Psoas muscle (tissue), 8 donors: ENCODE measurements around the gene CERS6. TPM values are rescaled to one million over a fixed set of nuclear protein-coding genes. Genes with fewer than 3 reads are reported as not detected.

Experiments used
- ATAC-seq, 4 donors: fragments of 200-7000 bp; cut with Tn5 transposase; one replicate each; pipeline ENCODE4 v1.9.1; 2020; ENCODE audit warnings: moderate library complexity in 3 of 4, mild to moderate bottlenecking in 2 of 4
- DNase-seq, 2 donors: peaks; one replicate each; pipeline ENCODE4 v3.0.0-alpha.2; 2020
- H3K27ac ChIP-seq: fragments of 200-600 bp; one replicate; pipeline ENCODE4 v1.8.0; 2022
- H3K27me3 ChIP-seq, 3 donors: fragments of 200-600 bp in 1 of 3; one replicate each; pipeline versions ENCODE4 v1.6.1 to v1.8.0; 2013 to 2022; ENCODE audit warnings: low read length in 2 of 3, mild to moderate bottlenecking in 2 of 3, moderate library complexity in 1 of 3; ENCODE audit not compliant: insufficient read depth in 3 of 3
- H3K36me3 ChIP-seq, 2 donors: fragments of 200-600 bp in 1 of 2; one replicate each; pipeline versions ENCODE4 v1.6.1 to v1.8.0; 2013 to 2022; ENCODE audit warnings: low read depth in 1 of 2, mild to moderate bottlenecking in 1 of 2, moderate library complexity in 1 of 2; ENCODE audit not compliant: insufficient read depth in 1 of 2
- H3K4me1 ChIP-seq: fragments of 200-600 bp; one replicate; pipeline ENCODE4 v1.8.0; 2022
- H3K4me3 ChIP-seq: fragments of 200-600 bp; one replicate; pipeline ENCODE4 v1.8.0; 2022; ENCODE audit warnings: mild to moderate bottlenecking
- H3K9me3 ChIP-seq: fragments of 200-600 bp; one replicate; pipeline ENCODE4 v1.8.0; 2022
- WGBS, 3 donors: extraction: QIAGEN DNeasy Blood & Tissue Kit; methylation state at CpG; one replicate each; pipeline versions ENCODE4 v1.1.6 to v1.1.7; 2013; 5-methylcytosine and 5-hydroxymethylcytosine counted together
- intact Hi-C, 2 donors: fragments of 100-400 bp; cut with DNase I; formaldehyde crosslinking; loops; one replicate each; pipeline versions ENCODE4 v1.11.0 to v1.14.2; 2022
- polyA plus RNA-seq, 3 donors: library from polyadenylated mRNA; stranded (reverse); fragments of 200-250 nt; gene quantifications; one replicate each; pipeline ENCODE4 v1.2.3, GENCODE V29; 2013
- total RNA-seq, 4 donors: library from RNA; stranded (reverse); fragmentation: NEBNext Ultra II Directional in 2 of 4; extraction: Animal tissue kit (Norgen Biotek cat#: 25700) in 2 of 4; gene quantifications; one replicate each; pipeline versions ENCODE4 v1.2.1 to v1.2.4, GENCODE V29; 2021 to 2023
- TF ChIP-seq, protein P1 (sequence below): fragments of 200-600 bp; IDR thresholded peaks from one replicate; pipeline ENCODE4 v1.8.0; 2022; ENCODE audit warnings: antibody characterized with exemption
- donor health status: healthy with polysubstance abuse.
- donor health status: DM: no; HTN: no; CAD: no; lungs with moderate emphysema.
- donor health status: Bipolar disorder and iron deficiency.
- donor health status: healthy.
- donor health status: DM: yes; HTN: yes; CAD: no.
- donor health status: DM: no; HTN: no; CAD: no.
- donor health status: DM: no; HTN: no; CAD: no.
- donor health status: DM: yes; HTN: yes; CAD: no.

CERS6 gene
- total and polyA plus RNA-seq, 7 donors = 4.8 to 18.1 (median 11.2) TPM

DNA sequence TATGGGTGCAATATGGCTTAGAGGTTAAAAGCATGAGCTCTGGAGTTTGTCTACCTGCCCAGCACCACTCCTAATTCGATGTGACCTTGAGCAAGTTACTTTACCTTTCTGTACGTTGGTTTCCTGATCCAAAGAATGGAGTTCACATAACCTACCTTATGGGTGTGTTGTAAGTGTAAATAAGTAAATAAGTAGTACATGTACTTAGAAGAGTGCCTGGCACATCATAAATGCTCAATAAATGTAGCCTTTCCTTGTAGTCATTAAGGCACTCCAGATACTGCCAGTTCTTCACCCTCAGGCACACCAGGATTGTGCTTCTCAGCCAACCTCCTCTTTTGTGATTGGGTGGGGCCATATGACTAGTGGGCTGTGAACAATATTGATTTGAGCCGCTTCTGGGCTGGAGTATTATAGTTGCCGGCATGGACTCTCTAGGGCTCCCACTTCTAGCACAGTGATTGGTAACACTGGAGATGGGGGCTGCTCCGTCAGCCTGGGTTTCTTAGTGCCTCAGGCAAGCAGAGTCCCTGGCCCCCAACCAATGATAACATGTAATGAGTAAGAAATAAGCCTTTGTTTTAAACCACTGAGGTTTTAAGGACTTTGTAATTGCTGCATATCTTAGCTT, 244.7 kb downstream of the CERS6 start:
- DNase-seq = no peak
- TF ChIP-seq, protein P1, sequence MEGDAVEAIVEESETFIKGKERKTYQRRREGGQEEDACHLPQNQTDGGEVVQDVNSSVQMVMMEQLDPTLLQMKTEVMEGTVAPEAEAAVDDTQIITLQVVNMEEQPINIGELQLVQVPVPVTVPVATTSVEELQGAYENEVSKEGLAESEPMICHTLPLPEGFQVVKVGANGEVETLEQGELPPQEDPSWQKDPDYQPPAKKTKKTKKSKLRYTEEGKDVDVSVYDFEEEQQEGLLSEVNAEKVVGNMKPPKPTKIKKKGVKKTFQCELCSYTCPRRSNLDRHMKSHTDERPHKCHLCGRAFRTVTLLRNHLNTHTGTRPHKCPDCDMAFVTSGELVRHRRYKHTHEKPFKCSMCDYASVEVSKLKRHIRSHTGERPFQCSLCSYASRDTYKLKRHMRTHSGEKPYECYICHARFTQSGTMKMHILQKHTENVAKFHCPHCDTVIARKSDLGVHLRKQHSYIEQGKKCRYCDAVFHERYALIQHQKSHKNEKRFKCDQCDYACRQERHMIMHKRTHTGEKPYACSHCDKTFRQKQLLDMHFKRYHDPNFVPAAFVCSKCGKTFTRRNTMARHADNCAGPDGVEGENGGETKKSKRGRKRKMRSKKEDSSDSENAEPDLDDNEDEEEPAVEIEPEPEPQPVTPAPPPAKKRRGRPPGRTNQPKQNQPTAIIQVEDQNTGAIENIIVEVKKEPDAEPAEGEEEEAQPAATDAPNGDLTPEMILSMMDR = no peak
- Histone ChIP-seq H3K27ac (no peak overlapping the region), H3K36me3 (no peaks in the 10 kb centered on the region), H3K4me3 (no peak overlapping the region), H3K4me1 (no peaks in the 10 kb centered on the region), H3K9me3 (no peaks in the 10 kb centered on the region), H3K27me3 (no peaks in the 10 kb centered on the region)
- WGBS, 3 donors = 81 to 88% (median 81%) methylated on average over 5 of the region's 5 CpGs
- intact Hi-C loops = loop anchor here in 1 of 2 donors (5.0 kb wide), 1 partner anchor 222 kb away; no protein-coding TSS in a partner anchor
- no peak for ATAC-seq

DNA sequence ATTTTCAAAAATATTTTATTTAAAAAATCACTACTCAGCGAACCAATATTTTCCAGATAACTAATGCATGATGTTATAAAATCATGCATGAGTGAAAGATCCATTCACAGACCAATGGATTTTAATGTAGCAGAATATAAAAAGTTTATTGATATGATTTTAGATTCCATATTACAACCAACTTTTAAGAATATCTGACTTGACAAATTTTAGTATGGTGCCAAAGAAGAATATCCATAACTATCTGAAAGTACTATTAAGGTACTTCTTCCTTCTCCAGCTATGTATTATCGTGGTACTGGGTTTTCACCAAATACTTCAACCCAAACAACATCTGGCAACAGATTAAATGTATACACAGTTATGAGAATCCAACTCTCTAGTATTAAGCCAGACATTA, 246.5 kb downstream of the CERS6 start:
- Histone ChIP-seq H3K9me3 (no peaks in the 10 kb centered on the region), H3K4me3 (no peak overlapping the region), H3K4me1 (no peaks in the 10 kb centered on the region), H3K27ac (no peak overlapping the region), H3K36me3 (no peaks in the 10 kb centered on the region), H3K27me3 (no peaks in the 10 kb centered on the region)
- WGBS, 3 donors = 96 to 98% (median 98%) methylated on average over 2 of the region's 2 CpGs
- no peak for ATAC-seq
- intact Hi-C loops = loop anchor here in 1 of 2 donors (5.0 kb wide), 1 partner anchor 220 kb away; no protein-coding TSS in a partner anchor
- TF ChIP-seq, protein P1 = no peak
- no peak for DNase-seq

DNA sequence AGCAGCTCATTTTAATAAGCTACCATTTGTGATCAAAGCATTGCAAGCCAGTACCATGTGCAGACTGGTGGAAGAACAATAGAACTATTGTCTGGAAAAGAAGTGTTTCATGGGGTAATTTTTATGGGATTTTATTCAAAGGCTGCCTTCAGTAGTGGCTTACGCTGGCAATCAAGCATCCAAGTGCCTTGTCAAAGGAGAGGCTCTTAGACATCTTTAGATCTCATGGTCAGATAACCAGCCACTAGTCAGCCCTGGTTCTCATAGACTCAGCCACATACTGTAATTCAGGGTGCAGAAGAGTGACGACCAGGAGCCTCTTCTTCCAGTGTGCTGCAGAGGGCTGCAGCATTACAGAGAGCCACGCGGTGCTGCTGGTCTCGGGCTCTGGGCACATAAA, 247.9 kb downstream of the CERS6 start:
- peak in 1 of 4 donors; percentile 33 for ATAC-seq
- Histone ChIP-seq H3K9me3 (no peaks in the 10 kb centered on the region), H3K4me3 (no peak overlapping the region), H3K36me3 (no peaks in the 10 kb centered on the region), H3K27ac (no peak overlapping the region), H3K4me1 (no peaks in the 10 kb centered on the region), H3K27me3 (no peaks in the 10 kb centered on the region)
- intact Hi-C loops = loop anchor here in 1 of 2 donors (5.0 kb wide), 1 partner anchor 218 kb away; no protein-coding TSS in a partner anchor
- TF ChIP-seq, protein P1 = no peak
- DNase-seq = no peak
- WGBS, 3 donors = 89 to 93% (median 93%) methylated on average over 5 of the region's 5 CpGs

DNA sequence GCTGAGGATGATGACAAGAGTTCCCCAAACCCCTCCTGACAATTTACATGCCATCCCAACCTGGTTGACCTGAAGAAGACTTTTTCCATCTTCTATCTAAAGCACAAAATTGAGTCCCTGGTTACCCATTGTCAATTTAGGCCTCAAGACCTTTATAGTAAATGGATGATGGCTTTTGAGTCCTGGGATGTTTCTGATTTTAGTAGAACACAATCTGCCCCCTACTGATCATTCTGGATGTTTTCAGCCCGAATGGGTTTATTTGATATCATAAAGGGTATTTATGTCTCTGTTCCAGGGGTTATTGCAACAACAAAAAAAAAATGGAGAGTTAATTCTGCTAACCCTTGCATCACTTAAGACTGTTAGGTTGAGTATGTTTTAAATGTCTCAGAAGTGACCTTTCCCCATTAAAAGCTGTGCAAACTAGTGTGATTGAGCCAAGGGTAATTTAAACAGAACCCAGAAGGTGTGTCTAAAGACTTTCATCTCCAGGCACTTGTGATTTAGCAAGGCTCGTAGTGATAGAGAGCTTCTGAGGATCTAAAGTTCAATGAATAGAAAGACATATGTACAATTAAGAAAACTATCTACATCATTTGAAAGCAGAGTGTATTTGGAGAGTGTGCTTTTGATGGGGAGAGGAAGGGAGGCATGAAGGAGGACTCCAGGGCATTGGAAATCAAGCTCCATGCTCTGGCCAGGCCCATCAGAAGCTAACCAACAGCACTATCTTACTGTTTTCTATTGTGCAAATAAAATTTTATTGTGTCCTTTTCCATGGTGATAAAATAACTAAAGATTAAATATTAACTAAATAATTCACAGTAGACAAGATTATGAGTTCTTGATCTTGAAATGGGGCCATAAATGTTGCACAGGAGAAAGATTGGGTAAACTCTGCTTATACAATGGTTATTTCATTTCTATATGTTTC, 249.7 kb downstream of the CERS6 start:
- 71 to 83% (median 71%) methylated on average over 2 of the region's 2 CpGs for WGBS, 3 donors

More for the DNA sequence above, 249.7 kb downstream of the CERS6 start:
- H3K9me3 ChIP-seq = no peaks in the 10 kb centered on the region
- intact Hi-C loops = no loop called here
- no peak for DNase-seq
- no peaks in the 10 kb centered on the region for H3K36me3 ChIP-seq
- H3K27ac ChIP-seq = no peak overlapping the region
- H3K27me3 ChIP-seq = no peaks in the 10 kb centered on the region
- no peak overlapping the region for H3K4me3 ChIP-seq
- TF ChIP-seq, protein P1 = no peak
- H3K4me1 ChIP-seq = no peaks in the 10 kb centered on the region
- ATAC-seq = no peak
